Effector memory CD4-positive, alpha-beta T cell (primary cell): Measurements from ENCODE around the gene OSBP2.

Experiments
- DNase-seq, 3 donors: peaks; one replicate each; pipeline ENCODE4 v3.0.0-alpha.2; 2020
- H3K27ac ChIP-seq: 2 replicates; pipeline ENCODE4 v1.7.0; 2013; ENCODE audit warnings: mild to moderate bottlenecking, low read length, moderate library complexity; ENCODE audit not compliant: insufficient read depth, poor library complexity, severe bottlenecking
- H3K27me3 ChIP-seq: replicated peaks from 2 replicates; pipeline ENCODE4 v1.7.0; 2013; ENCODE audit warnings: mild to moderate bottlenecking, low read length; ENCODE audit not compliant: insufficient read depth, control insufficient read depth, poor library complexity, severe bottlenecking
- H3K36me3 ChIP-seq: 2 replicates; pipeline ENCODE4 v1.7.0; 2013; ENCODE audit warnings: mild to moderate bottlenecking, low read length, moderate library complexity; ENCODE audit not compliant: control insufficient read depth, insufficient read depth
- H3K4me1 ChIP-seq: 2 replicates; pipeline ENCODE4 v1.7.0; 2013; ENCODE audit warnings: low read length, mild to moderate bottlenecking; ENCODE audit not compliant: control insufficient read depth, insufficient read depth, poor library complexity, severe bottlenecking
- H3K4me3 ChIP-seq: 2 replicates; pipeline ENCODE4 v1.7.0; 2013; ENCODE audit warnings: low read length, low read depth, mild to moderate bottlenecking; ENCODE audit not compliant: insufficient read depth, poor library complexity, severe bottlenecking
- H3K9me3 ChIP-seq: 2 replicates; pipeline ENCODE4 v1.7.0; 2013; ENCODE audit warnings: mild to moderate bottlenecking, low read length, moderate library complexity; ENCODE audit not compliant: control insufficient read depth

OSBP2 gene

GRCh38 chr22:30955153-30955552 is 260.5 kb downstream of the OSBP2 start:
- H3K36me3 ChIP-seq: peaks cover 3% of the 10 kb centered on the region
- H3K9me3 ChIP-seq: no peaks in the 10 kb centered on the region
- no peak for DNase-seq
- no peaks in the 10 kb centered on the region for H3K4me1 ChIP-seq
- no peak overlapping the region for H3K4me3 ChIP-seq
- H3K27ac ChIP-seq: no peak overlapping the region
- H3K27me3 ChIP-seq: no peaks in the 10 kb centered on the region
